GM12878 (cell line): Measurements from ENCODE around the gene COL20A1. TPM values are rescaled to one million over a fixed set of nuclear protein-coding genes. Genes with fewer than 3 reads are reported as not detected.

Experiments
- ATAC-seq: fragments of 200-7000 bp; cut with Tn5 transposase; 3 replicates; pipeline ENCODE4 v1.9.1; 2020; ENCODE audit warnings: mild to moderate bottlenecking, moderate library complexity
- BruUV-seq: library from RNA; stranded (reverse); fragments of 400-500 nt; replicated peaks from 2 replicates; lab custom pipeline; 2021; lab: Mats Ljungman, UMichigan
- CTCF ChIA-PET: fragments of 300-600 bp; sonication (Branson Sonifier 250); formaldehyde crosslinking; extraction: SDS; loops from one replicate; lab custom pipeline; 2021; ENCODE audit warnings: inconsistent platforms; lab: Yijun Ruan, JAX
- POLR2A ChIA-PET: fragments of 350-600 bp; formaldehyde crosslinking; extraction: SDS; loops from one replicate; lab custom pipeline; 2021; ENCODE audit warnings: inconsistent platforms; lab: Charles Lee
- RAD21 ChIA-PET: fragments of 300-600 bp; sonication (Branson Sonifier 250); formaldehyde crosslinking; loops from one replicate; lab custom pipeline; 2023; ENCODE audit warnings: antibody characterized with exemption; ENCODE audit not compliant: unreplicated experiment; lab: Charles Lee
- SMC1A ChIA-PET: fragments of 300-600 bp; sonication (Branson Sonifier 250); formaldehyde crosslinking; loops from one replicate; lab custom pipeline; 2023; ENCODE audit not compliant: unreplicated experiment, uncharacterized antibody; lab: Charles Lee
- DNase-seq: peaks from one replicate; pipeline ENCODE4 v3.0.0-alpha.2; 2011; ENCODE audit warnings: low read depth, low spot score
- FAIRE-seq: peaks from 3 replicates; lab custom pipeline; 2011; peaks lifted over from hg19 to GRCh38; lab: Jason Lieb, UNC
- H2AFZ ChIP-seq: 2 replicates; pipeline ENCODE4 v1.6.0; 2011; ENCODE audit warnings: low read depth, low read length, control low read depth; ENCODE audit not compliant: control insufficient read depth
- H3K27ac ChIP-seq: 2 replicates; pipeline ENCODE4 v1.5.1; 2011; ENCODE audit warnings: control low read depth; ENCODE audit not compliant: control insufficient read depth, insufficient read depth
- H3K27me3 ChIP-seq, 2 experiments: replicated peaks in 1 of 2; 2 replicates each; pipeline versions ENCODE4 v1.6.0 to v1.6.1; 2011; ENCODE audit warnings: low read length in 1 of 2; ENCODE audit not compliant: control insufficient read depth in 2 of 2, insufficient read depth in 2 of 2
- H3K36me3 ChIP-seq, 2 experiments: 2 replicates each; pipeline ENCODE4 v1.5.1; 2011; ENCODE audit warnings: low read length in 1 of 2; ENCODE audit not compliant: control insufficient read depth in 2 of 2, insufficient read depth in 2 of 2
- H3K4me1 ChIP-seq: 2 replicates; pipeline ENCODE4 v1.6.1; 2011; ENCODE audit warnings: mild to moderate bottlenecking, low read length, moderate library complexity, mixed read lengths; ENCODE audit not compliant: control insufficient read depth, insufficient read depth
- H3K4me2 ChIP-seq: 2 replicates; pipeline ENCODE4 v1.6.0; 2011; ENCODE audit warnings: control low read depth; ENCODE audit not compliant: control insufficient read depth, insufficient read depth
- H3K4me3 ChIP-seq: fragments of 200-600 bp; sonication (generic); 2 replicates; pipeline ENCODE4 v1.5.1; 2016
- H3K79me2 ChIP-seq: 2 replicates; pipeline ENCODE4 v1.6.0; 2011; ENCODE audit warnings: low read length; ENCODE audit not compliant: control insufficient read depth, insufficient read depth
- H3K9ac ChIP-seq: 2 replicates; pipeline ENCODE4 v1.8.0; 2011; ENCODE audit warnings: low read length, control low read depth, mixed read lengths; ENCODE audit not compliant: control insufficient read depth, insufficient read depth
- H3K9me3 ChIP-seq: replicated peaks from 3 replicates; pipeline ENCODE4 v1.5.1; 2011; ENCODE audit warnings: mild to moderate bottlenecking, low read length; ENCODE audit not compliant: control insufficient read depth, insufficient read depth
- H4K20me1 ChIP-seq: 2 replicates; pipeline ENCODE4 v1.6.0; 2011; ENCODE audit not compliant: control insufficient read depth, insufficient read depth
- BRCA1 ChIP-seq: IDR thresholded peaks from 2 replicates; pipeline ENCODE4 v1.6.1; 2011; ENCODE audit warnings: low read depth, low read length, improper control_type of control experiment
- FOXK2 ChIP-seq: fragments of 450-650 bp; IDR thresholded peaks from 2 replicates; pipeline ENCODE4 v1.6.1; 2017; ENCODE audit warnings: mild to moderate bottlenecking, moderate library complexity
- JUNB ChIP-seq: IDR thresholded peaks from 2 replicates; pipeline ENCODE4 v1.6.1; 2016; ENCODE audit warnings: antibody characterized with exemption, mild to moderate bottlenecking
- MTA2 ChIP-seq: fragments of 450-650 bp; IDR thresholded peaks from 2 replicates; pipeline ENCODE4 v1.6.1; 2016; ENCODE audit warnings: low read depth, mild to moderate bottlenecking, moderate library complexity
- NBN ChIP-seq: fragments of 450-650 bp; IDR thresholded peaks from 2 replicates; pipeline ENCODE4 v1.6.1; 2016
- NR2C2 ChIP-seq: IDR thresholded peaks from 2 replicates; pipeline ENCODE4 v1.6.1; 2011; ENCODE audit warnings: borderline replicate concordance, low read depth; ENCODE audit not compliant: control insufficient read depth, insufficient read length
- POLR2AphosphoS2 ChIP-seq: IDR thresholded peaks from 2 replicates; pipeline ENCODE4 v1.6.1; 2011; ENCODE audit warnings: low read depth, mild to moderate bottlenecking, low read length, improper control_type of control experiment, moderate library complexity
- RBBP5 ChIP-seq: fragments of 200-600 bp; sonication (generic); conservative IDR thresholded peaks from 2 replicates; pipeline ENCODE4 v1.6.1; 2016
- ZNF207 ChIP-seq: fragments of 450-650 bp; IDR thresholded peaks from 2 replicates; pipeline ENCODE4 v1.6.1; 2014; ENCODE audit warnings: antibody characterized with exemption, mild to moderate bottlenecking, borderline replicate concordance
- ZNF384 ChIP-seq: IDR thresholded peaks from 2 replicates; pipeline ENCODE4 v1.6.1; 2012; ENCODE audit warnings: low read depth, mild to moderate bottlenecking, low read length, improper control_type of control experiment, borderline replicate concordance
- WGBS: methylation state at CpG from one replicate; pipeline ENCODE4 v1.1.6; 2016; ENCODE audit warnings: low lambda C conversion rate; ENCODE audit not compliant: insufficient replicate concordance, insufficient coverage; ENCODE audit errors: missing lambda C conversion rate; 5-methylcytosine and 5-hydroxymethylcytosine counted together
- in situ Hi-C: fragments of 300-500 bp; cut with MboI; formaldehyde crosslinking; loops from 9 replicates; pipeline ENCODE4 v1.14.3; 2018; ENCODE audit warnings: mixed read lengths
- intact Hi-C: fragments of 100-400 bp; cut with micrococcal nuclease; formaldehyde crosslinking; loops from one replicate; pipeline ENCODE4 v1.14.2; 2022; ENCODE audit not compliant: unreplicated experiment
- polyA plus RNA-seq, 11 experiments: library from polyadenylated mRNA; depleted of rRNA in 4 of 11; unstranded in 6 of 11; stranded (reverse) in 5 of 11; fragments of >200 nt; fragmentation: Nextera tagmentation in 4 of 11; fragmentation: Illumina TruSeq in 1 of 11; extraction: Ambion mirVana in 4 of 11; extraction: Trizol in 1 of 11; gene quantifications; 1 replicate in 1 of 11; 2 replicates in 10 of 11; pipeline versions ENCODE4 v1.2.1 to v1.2.3, GENCODE V29; 2011 to 2016; ENCODE audit warnings: inconsistent platforms in 2 of 11, missing spikeins in 2 of 11, low read depth in 1 of 11
- total RNA-seq, 4 experiments: library from RNA; depleted of rRNA in 3 of 4; stranded (reverse); fragments of >200 nt in 3 of 4; fragmentation: Illumina TruSeq in 1 of 4; extraction: Trizol in 1 of 4; gene quantifications; 2 replicates each; pipeline versions ENCODE4 v1.2.1 to v1.2.3, GENCODE V29; 2013 to 2021
- TF ChIP-seq, protein P1 (sequence below): IDR thresholded peaks from 2 replicates; pipeline ENCODE4 v1.6.1; 2011; ENCODE audit warnings: borderline replicate concordance, low read depth, mild to moderate bottlenecking, moderate library complexity, mixed read lengths, low read length; ENCODE audit not compliant: insufficient read depth; ENCODE audit errors: extremely low read length
- TF ChIP-seq, protein P2 (sequence below): fragments of 150-350 bp; IDR thresholded peaks from 2 replicates; pipeline ENCODE4 v1.6.1; 2016; ENCODE audit warnings: low read depth, low read length

COL20A1 gene
- total and polyA plus RNA-seq, 10 of the 15 experiments (the other 5 are each of a cell fraction or from before 2014, with no cell fraction given) = not detected

DNA sequence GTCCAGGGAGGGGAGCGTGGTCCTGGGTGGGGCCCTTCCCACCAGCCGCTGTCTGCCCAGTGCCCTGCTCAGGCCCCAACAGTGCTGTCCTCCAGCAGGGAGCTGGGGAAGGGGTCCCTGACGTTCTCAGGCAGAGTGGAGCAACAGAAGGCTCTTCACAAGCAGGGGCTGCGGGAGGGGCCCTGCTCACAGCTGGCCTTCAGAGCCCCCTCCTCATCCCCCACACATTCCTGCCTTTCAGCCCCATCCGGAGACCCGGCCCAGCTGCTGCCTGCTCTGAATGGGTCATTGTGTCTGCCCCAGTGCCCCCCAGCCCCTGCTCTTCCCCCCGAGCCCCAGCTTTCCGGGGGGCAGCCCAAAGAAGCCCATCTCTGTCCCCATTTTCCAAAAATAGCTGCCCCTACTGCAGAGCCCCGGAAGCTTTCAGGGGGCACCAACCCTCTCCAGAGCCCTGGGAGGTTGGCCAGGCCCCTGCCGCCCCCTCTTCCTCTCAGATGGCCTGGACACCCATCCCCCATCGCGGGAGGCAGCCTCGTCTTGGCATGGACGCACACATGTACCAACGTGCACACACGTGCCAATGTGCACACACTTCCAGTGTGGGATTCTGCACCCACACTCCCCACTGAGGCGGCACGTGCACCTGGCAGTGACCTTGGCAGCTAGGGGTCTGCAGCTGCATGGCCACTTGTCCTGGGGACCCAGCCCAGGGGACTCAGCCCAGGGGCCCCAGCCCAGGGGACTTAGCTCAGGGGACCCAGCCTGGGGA lies 3.7 kb downstream of the COL20A1 start:
- 32% methylated on average over 17 of the region's 18 CpGs for WGBS
- Histone ChIP-seq H2AFZ (no peak overlapping the region), H3K4me2 (no peak overlapping the region), H3K27me3 (no peaks in the 10 kb centered on the region; a peak in 1 of 4 replicates), H3K36me3 (no peaks in the 10 kb centered on the region), H4K20me1 (no peaks in the 10 kb centered on the region), H3K27ac (no peak overlapping the region), H3K4me1 (no peaks in the 10 kb centered on the region), H3K9me3 (no peaks in the 10 kb centered on the region), H3K9ac (no peak overlapping the region), H3K79me2 (no peaks in the 10 kb centered on the region), H3K4me3 (no peak overlapping the region)
- ATAC-seq (no peak), FAIRE-seq (no peak), DNase-seq (no peak)
- RAD21 ChIA-PET = no interaction called here
- in situ Hi-C loops (no loop called here), intact Hi-C loops (no loop called here)
- POLR2A ChIA-PET = no interaction called here
- TF ChIP-seq POLR2AphosphoS2 = no peak
- no peak for TF ChIP-seq RBBP5
- TF ChIP-seq NBN = no peak
- no peak for TF ChIP-seq ZNF207
- TF ChIP-seq JUNB = no peak
- no peak for TF ChIP-seq ZNF384
- TF ChIP-seq, protein P1, sequence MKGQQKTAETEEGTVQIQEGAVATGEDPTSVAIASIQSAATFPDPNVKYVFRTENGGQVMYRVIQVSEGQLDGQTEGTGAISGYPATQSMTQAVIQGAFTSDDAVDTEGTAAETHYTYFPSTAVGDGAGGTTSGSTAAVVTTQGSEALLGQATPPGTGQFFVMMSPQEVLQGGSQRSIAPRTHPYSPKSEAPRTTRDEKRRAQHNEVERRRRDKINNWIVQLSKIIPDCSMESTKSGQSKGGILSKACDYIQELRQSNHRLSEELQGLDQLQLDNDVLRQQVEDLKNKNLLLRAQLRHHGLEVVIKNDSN = no peak
- no peak for TF ChIP-seq MTA2
- TF ChIP-seq FOXK2 = no peak
- no peak for TF ChIP-seq NR2C2
- TF ChIP-seq, protein P2, sequence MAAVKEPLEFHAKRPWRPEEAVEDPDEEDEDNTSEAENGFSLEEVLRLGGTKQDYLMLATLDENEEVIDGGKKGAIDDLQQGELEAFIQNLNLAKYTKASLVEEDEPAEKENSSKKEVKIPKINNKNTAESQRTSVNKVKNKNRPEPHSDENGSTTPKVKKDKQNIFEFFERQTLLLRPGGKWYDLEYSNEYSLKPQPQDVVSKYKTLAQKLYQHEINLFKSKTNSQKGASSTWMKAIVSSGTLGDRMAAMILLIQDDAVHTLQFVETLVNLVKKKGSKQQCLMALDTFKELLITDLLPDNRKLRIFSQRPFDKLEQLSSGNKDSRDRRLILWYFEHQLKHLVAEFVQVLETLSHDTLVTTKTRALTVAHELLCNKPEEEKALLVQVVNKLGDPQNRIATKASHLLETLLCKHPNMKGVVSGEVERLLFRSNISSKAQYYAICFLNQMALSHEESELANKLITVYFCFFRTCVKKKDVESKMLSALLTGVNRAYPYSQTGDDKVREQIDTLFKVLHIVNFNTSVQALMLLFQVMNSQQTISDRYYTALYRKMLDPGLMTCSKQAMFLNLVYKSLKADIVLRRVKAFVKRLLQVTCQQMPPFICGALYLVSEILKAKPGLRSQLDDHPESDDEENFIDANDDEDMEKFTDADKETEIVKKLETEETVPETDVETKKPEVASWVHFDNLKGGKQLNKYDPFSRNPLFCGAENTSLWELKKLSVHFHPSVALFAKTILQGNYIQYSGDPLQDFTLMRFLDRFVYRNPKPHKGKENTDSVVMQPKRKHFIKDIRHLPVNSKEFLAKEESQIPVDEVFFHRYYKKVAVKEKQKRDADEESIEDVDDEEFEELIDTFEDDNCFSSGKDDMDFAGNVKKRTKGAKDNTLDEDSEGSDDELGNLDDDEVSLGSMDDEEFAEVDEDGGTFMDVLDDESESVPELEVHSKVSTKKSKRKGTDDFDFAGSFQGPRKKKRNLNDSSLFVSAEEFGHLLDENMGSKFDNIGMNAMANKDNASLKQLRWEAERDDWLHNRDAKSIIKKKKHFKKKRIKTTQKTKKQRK = no peak
- no peak for TF ChIP-seq BRCA1
- SMC1A ChIA-PET = no interaction called here
- CTCF ChIA-PET = interaction anchor here (0.8 to 2.7 kb wide), 2 partner anchors 73 to 116 kb away, joined by 3 to 8 read pairs; no protein-coding TSS in a partner anchor
- no TSS peak for BruUV-seq
